WTC11 (cell line): Measurements from ENCODE around the gene GALNT2. TPM values are rescaled to one million over a fixed set of nuclear protein-coding genes. Genes with fewer than 3 reads are reported as not detected.

ENCODE experiments used
- ATAC-seq: fragments of 200-7000 bp; cut with Tn5 transposase; 2 replicates; pipeline ENCODE4 v1.10.0; 2021; ENCODE audit warnings: mild to moderate bottlenecking, moderate library complexity
- CTCF ChIA-PET: fragments of 300-600 bp; sonication (Branson Sonifier 250); formaldehyde crosslinking; loops from one replicate; lab custom pipeline; 2021; ENCODE audit warnings: antibody characterized with exemption; lab: Charles Lee
- POLR2A ChIA-PET: fragments of 350-600 bp; sonication (Branson Sonifier 250); formaldehyde crosslinking; loops from one replicate; lab custom pipeline; 2021; ENCODE audit warnings: antibody characterized with exemption; lab: Charles Lee
- DNase-seq: peaks from one replicate; pipeline ENCODE4 v3.0.0; 2021; ENCODE audit warnings: low spot score
- H3K27ac Mint-ChIP-seq: 2 replicates; pipeline ENCODE4 v1.8.0; 2021; ENCODE audit warnings: mixed read lengths
- H3K27me3 Mint-ChIP-seq: 2 replicates; pipeline ENCODE4 v1.8.0; 2021; ENCODE audit warnings: low read depth, mild to moderate bottlenecking, moderate library complexity, mixed read lengths
- H3K36me3 Mint-ChIP-seq: 2 replicates; pipeline ENCODE4 v1.8.0; 2021; ENCODE audit warnings: mixed read lengths
- H3K4me1 Mint-ChIP-seq: 2 replicates; pipeline ENCODE4 v1.8.0; 2022; ENCODE audit warnings: mixed read lengths
- H3K4me3 Mint-ChIP-seq: 2 replicates; pipeline ENCODE4 v1.8.0; 2021; ENCODE audit warnings: mild to moderate bottlenecking, moderate library complexity, mixed read lengths
- H3K9me3 Mint-ChIP-seq: 2 replicates; pipeline ENCODE4 v1.8.0; 2021; ENCODE audit warnings: mixed read lengths
- CREB1 ChIP-seq: sonication (generic); formaldehyde crosslinking; IDR thresholded peaks from 2 replicates; pipeline ENCODE4 v1.8.0; 2023; ENCODE audit warnings: mild to moderate bottlenecking, missing genetic modification reagents
- GABPB1 ChIP-seq: sonication (generic); formaldehyde crosslinking; IDR thresholded peaks from 2 replicates; pipeline ENCODE4 v1.8.1; 2023; ENCODE audit warnings: mild to moderate bottlenecking, missing genetic modification reagents
- NFE2L1 ChIP-seq: sonication (generic); formaldehyde crosslinking; IDR thresholded peaks from 2 replicates; pipeline ENCODE4 v1.8.1; 2023; ENCODE audit warnings: missing genetic modification reagents
- OVOL2 ChIP-seq: fragments of 250-450 bp; sonication (Bioruptor Pico); IDR thresholded peaks from 2 replicates; pipeline ENCODE4 v1.9.0; 2021; ENCODE audit warnings: mild to moderate bottlenecking, borderline replicate concordance
- TEAD4 ChIP-seq: sonication (generic); formaldehyde crosslinking; IDR thresholded peaks from 2 replicates; pipeline ENCODE4 v1.8.0; 2022; ENCODE audit warnings: mild to moderate bottlenecking, missing genetic modification reagents
- total RNA-seq: library from RNA; stranded (reverse); gene quantifications from 3 replicates; pipeline ENCODE4 v1.2.3, GENCODE V29; 2021
- TF ChIP-seq, protein P1 (sequence below): fragments of 250-450 bp; sonication (Bioruptor Pico); IDR thresholded peaks from 2 replicates; pipeline ENCODE4 v1.8.0; 2021; ENCODE audit warnings: mild to moderate bottlenecking
- TF ChIP-seq, protein P2 (sequence below): sonication (generic); formaldehyde crosslinking; IDR thresholded peaks from 2 replicates; pipeline ENCODE4 v1.8.1; 2023; ENCODE audit warnings: mild to moderate bottlenecking, missing genetic modification reagents, borderline replicate concordance
- TF ChIP-seq, protein P3 (sequence below): fragments of 250-450 bp; sonication (Bioruptor Pico); IDR thresholded peaks from 2 replicates; pipeline ENCODE4 v1.9.0; 2021; ENCODE audit warnings: mild to moderate bottlenecking
- TF ChIP-seq, protein P4 (sequence below): sonication (generic); formaldehyde crosslinking; IDR thresholded peaks from 2 replicates; pipeline ENCODE4 v1.8.0; 2023; ENCODE audit warnings: mild to moderate bottlenecking, missing genetic modification reagents
- TF ChIP-seq, protein P5 (sequence below): sonication (generic); formaldehyde crosslinking; IDR thresholded peaks from 2 replicates; pipeline ENCODE4 v1.8.0; 2022; ENCODE audit warnings: mild to moderate bottlenecking, missing genetic modification reagents
- TF ChIP-seq, protein P6 (sequence below): fragments of 200-600 bp; IDR thresholded peaks from 2 replicates; pipeline ENCODE4 v1.8.0; 2022; ENCODE audit warnings: antibody characterized with exemption
- TF ChIP-seq, protein P7 (sequence below): sonication (generic); formaldehyde crosslinking; IDR thresholded peaks from 2 replicates; pipeline ENCODE4 v1.8.0; 2023; ENCODE audit warnings: missing genetic modification reagents
- TF ChIP-seq, protein P8 (sequence below): fragments of 250-450 bp; sonication (Bioruptor Pico); IDR thresholded peaks from 2 replicates; pipeline ENCODE4 v1.9.0; 2021; ENCODE audit warnings: moderate library complexity, mild to moderate bottlenecking, inconsistent platforms, borderline replicate concordance

The GALNT2 gene
- total RNA-seq, 1 experiment from 2014 or later = 74.8 TPM

DNA sequence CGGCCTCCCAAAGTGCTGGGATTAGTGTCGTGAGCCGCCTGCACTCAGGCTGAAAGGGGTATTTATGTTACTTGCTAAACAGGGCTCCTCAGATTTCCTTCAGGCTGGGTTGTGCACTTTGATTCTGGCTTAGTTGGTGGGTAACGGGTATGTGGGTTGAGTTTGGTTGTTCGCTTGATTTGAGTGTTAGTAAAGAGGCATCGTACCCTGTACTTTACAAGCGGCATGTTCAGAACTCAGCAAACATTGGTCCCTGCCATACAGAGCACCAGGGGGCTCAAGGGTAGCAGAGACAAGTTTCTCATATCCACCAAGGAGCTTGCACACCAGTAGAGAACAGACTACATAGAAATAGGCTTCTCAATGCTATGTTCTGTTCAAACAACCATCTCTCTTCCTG is 211.3 kb downstream of the GALNT2 start:
- no peak for ATAC-seq
- CTCF ChIA-PET = interaction anchor here (0.6 to 2.7 kb wide), 6 partner anchors 10 to 641 kb away, joined by 3 to 9 read pairs (median 6); no protein-coding TSS in a partner anchor
- Mint-ChIP-seq H3K27me3 (no peaks in the 10 kb centered on the region), H3K27ac (peak overlapping the region; percentile 61), H3K36me3 (peaks cover 20% of the 10 kb centered on the region), H3K9me3 (no peaks in the 10 kb centered on the region), H3K4me1 (peaks cover 39% of the 10 kb centered on the region), H3K4me3 (0 out of 2 replicates have a peak overlapping the region, but pooled peaks have one; percentile 14)
- TF ChIP-seq, protein P1, sequence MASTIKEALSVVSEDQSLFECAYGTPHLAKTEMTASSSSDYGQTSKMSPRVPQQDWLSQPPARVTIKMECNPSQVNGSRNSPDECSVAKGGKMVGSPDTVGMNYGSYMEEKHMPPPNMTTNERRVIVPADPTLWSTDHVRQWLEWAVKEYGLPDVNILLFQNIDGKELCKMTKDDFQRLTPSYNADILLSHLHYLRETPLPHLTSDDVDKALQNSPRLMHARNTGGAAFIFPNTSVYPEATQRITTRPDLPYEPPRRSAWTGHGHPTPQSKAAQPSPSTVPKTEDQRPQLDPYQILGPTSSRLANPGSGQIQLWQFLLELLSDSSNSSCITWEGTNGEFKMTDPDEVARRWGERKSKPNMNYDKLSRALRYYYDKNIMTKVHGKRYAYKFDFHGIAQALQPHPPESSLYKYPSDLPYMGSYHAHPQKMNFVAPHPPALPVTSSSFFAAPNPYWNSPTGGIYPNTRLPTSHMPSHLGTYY = no peak
- DNase-seq = no peak
- POLR2A ChIA-PET = no interaction called here

DNA sequence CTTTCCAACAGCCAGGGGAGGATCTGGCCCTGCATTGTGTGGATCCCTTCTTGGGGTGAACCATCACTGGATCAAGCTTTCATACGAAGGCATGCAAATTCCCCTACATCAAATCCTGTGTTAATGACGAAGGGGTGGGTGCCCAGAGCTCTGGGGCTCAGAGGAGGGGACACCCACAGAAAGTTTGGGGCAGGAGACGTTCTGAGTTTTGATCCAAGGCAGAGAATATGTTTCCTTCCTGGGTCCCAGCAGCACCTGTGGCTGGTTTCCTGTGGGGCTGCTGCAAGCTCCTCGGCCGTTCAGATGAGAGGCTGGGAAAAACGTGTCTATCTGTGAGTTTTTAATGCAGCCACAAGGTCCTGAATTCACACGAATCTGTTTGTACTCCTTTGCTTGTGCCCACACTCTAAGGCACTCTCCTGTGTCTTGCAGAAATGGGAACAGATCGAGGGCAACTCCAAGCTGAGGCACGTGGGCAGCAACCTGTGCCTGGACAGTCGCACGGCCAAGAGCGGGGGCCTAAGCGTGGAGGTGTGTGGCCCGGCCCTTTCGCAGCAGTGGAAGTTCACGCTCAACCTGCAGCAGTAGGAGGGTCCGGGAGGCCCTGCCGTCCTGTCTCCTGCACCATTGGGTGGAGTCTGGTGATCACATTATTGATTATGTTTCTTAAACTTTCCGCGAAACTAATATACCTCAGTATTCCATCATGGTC is 212.0 kb downstream of the GALNT2 start:
- peaks cover 39% of the 10 kb centered on the region for H3K4me1 Mint-ChIP-seq
- no peaks in the 10 kb centered on the region for H3K27me3 Mint-ChIP-seq
- ChIA-PET CTCF (interaction anchor here (2.7 kb wide), 1 partner anchor 26 kb away, joined by 8 read pairs; no protein-coding TSS in a partner anchor), POLR2A (no interaction called here)
- H3K36me3 Mint-ChIP-seq = peaks cover 20% of the 10 kb centered on the region
- no peak overlapping the region for H3K4me3 Mint-ChIP-seq
- ATAC-seq (no peak), DNase-seq (no peak)
- H3K9me3 Mint-ChIP-seq = no peaks in the 10 kb centered on the region
- H3K27ac Mint-ChIP-seq = peak overlapping the region; percentile 58
- no peak for TF ChIP-seq GABPB1
- TF ChIP-seq, protein P2, sequence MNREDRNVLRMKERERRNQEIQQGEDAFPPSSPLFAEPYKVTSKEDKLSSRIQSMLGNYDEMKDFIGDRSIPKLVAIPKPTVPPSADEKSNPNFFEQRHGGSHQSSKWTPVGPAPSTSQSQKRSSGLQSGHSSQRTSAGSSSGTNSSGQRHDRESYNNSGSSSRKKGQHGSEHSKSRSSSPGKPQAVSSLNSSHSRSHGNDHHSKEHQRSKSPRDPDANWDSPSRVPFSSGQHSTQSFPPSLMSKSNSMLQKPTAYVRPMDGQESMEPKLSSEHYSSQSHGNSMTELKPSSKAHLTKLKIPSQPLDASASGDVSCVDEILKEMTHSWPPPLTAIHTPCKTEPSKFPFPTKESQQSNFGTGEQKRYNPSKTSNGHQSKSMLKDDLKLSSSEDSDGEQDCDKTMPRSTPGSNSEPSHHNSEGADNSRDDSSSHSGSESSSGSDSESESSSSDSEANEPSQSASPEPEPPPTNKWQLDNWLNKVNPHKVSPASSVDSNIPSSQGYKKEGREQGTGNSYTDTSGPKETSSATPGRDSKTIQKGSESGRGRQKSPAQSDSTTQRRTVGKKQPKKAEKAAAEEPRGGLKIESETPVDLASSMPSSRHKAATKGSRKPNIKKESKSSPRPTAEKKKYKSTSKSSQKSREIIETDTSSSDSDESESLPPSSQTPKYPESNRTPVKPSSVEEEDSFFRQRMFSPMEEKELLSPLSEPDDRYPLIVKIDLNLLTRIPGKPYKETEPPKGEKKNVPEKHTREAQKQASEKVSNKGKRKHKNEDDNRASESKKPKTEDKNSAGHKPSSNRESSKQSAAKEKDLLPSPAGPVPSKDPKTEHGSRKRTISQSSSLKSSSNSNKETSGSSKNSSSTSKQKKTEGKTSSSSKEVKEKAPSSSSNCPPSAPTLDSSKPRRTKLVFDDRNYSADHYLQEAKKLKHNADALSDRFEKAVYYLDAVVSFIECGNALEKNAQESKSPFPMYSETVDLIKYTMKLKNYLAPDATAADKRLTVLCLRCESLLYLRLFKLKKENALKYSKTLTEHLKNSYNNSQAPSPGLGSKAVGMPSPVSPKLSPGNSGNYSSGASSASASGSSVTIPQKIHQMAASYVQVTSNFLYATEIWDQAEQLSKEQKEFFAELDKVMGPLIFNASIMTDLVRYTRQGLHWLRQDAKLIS = no peak
- no peak for TF ChIP-seq CREB1
- TF ChIP-seq, protein P3, sequence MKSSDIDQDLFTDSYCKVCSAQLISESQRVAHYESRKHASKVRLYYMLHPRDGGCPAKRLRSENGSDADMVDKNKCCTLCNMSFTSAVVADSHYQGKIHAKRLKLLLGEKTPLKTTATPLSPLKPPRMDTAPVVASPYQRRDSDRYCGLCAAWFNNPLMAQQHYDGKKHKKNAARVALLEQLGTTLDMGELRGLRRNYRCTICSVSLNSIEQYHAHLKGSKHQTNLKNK (CRISPR knock-in tag) = no peak
- no peak for TF ChIP-seq NFE2L1 (CRISPR knock-in tag)
- TF ChIP-seq, protein P4, sequence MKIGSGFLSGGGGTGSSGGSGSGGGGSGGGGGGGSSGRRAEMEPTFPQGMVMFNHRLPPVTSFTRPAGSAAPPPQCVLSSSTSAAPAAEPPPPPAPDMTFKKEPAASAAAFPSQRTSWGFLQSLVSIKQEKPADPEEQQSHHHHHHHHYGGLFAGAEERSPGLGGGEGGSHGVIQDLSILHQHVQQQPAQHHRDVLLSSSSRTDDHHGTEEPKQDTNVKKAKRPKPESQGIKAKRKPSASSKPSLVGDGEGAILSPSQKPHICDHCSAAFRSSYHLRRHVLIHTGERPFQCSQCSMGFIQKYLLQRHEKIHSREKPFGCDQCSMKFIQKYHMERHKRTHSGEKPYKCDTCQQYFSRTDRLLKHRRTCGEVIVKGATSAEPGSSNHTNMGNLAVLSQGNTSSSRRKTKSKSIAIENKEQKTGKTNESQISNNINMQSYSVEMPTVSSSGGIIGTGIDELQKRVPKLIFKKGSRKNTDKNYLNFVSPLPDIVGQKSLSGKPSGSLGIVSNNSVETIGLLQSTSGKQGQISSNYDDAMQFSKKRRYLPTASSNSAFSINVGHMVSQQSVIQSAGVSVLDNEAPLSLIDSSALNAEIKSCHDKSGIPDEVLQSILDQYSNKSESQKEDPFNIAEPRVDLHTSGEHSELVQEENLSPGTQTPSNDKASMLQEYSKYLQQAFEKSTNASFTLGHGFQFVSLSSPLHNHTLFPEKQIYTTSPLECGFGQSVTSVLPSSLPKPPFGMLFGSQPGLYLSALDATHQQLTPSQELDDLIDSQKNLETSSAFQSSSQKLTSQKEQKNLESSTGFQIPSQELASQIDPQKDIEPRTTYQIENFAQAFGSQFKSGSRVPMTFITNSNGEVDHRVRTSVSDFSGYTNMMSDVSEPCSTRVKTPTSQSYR = no peak
- TF ChIP-seq, protein P5, sequence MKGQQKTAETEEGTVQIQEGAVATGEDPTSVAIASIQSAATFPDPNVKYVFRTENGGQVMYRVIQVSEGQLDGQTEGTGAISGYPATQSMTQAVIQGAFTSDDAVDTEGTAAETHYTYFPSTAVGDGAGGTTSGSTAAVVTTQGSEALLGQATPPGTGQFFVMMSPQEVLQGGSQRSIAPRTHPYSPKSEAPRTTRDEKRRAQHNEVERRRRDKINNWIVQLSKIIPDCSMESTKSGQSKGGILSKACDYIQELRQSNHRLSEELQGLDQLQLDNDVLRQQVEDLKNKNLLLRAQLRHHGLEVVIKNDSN (CRISPR knock-in tag) = no peak
- TF ChIP-seq TEAD4 (CRISPR knock-in tag) = no peak
- TF ChIP-seq, protein P6, sequence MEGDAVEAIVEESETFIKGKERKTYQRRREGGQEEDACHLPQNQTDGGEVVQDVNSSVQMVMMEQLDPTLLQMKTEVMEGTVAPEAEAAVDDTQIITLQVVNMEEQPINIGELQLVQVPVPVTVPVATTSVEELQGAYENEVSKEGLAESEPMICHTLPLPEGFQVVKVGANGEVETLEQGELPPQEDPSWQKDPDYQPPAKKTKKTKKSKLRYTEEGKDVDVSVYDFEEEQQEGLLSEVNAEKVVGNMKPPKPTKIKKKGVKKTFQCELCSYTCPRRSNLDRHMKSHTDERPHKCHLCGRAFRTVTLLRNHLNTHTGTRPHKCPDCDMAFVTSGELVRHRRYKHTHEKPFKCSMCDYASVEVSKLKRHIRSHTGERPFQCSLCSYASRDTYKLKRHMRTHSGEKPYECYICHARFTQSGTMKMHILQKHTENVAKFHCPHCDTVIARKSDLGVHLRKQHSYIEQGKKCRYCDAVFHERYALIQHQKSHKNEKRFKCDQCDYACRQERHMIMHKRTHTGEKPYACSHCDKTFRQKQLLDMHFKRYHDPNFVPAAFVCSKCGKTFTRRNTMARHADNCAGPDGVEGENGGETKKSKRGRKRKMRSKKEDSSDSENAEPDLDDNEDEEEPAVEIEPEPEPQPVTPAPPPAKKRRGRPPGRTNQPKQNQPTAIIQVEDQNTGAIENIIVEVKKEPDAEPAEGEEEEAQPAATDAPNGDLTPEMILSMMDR = no peak
- TF ChIP-seq OVOL2 = no peak
- TF ChIP-seq, protein P7, sequence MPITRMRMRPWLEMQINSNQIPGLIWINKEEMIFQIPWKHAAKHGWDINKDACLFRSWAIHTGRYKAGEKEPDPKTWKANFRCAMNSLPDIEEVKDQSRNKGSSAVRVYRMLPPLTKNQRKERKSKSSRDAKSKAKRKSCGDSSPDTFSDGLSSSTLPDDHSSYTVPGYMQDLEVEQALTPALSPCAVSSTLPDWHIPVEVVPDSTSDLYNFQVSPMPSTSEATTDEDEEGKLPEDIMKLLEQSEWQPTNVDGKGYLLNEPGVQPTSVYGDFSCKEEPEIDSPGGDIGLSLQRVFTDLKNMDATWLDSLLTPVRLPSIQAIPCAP (CRISPR knock-in tag) = no peak
- TF ChIP-seq, protein P8, sequence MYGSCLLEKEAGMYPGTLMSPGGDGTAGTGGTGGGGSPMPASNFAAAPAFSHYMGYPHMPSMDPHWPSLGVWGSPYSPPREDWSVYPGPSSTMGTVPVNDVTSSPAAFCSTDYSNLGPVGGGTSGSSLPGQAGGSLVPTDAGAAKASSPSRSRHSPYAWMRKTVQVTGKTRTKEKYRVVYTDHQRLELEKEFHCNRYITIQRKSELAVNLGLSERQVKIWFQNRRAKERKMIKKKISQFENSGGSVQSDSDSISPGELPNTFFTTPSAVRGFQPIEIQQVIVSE (CRISPR knock-in tag) = no peak
